Right lobe of liver (tissue), 4 donors: ENCODE measurements around the gene NFASC.

Experiments
- POLR2A ChIP-seq: fragments of 450-650 bp; IDR thresholded peaks from one replicate; pipeline ENCODE4 v1.6.1; 2017; ENCODE audit warnings: antibody characterized with exemption, mild to moderate bottlenecking
- TF ChIP-seq, protein P1 (sequence below), 4 donors: fragments of 200-600 bp in 3 of 4; fragments of 450-650 bp in 1 of 4; IDR thresholded peaks; one replicate each; pipeline versions ENCODE4 v1.5.1 to v1.8.0; 2016 to 2022; ENCODE audit warnings: antibody characterized with exemption in 4 of 4, mild to moderate bottlenecking in 2 of 4
- donor health status: DM: no; HTN: no; CAD: no.
- donor health status: DM: no; HTN: no; CAD: no.
- donor health status: DM: no; HTN: yes; CAD: no.

DNA sequence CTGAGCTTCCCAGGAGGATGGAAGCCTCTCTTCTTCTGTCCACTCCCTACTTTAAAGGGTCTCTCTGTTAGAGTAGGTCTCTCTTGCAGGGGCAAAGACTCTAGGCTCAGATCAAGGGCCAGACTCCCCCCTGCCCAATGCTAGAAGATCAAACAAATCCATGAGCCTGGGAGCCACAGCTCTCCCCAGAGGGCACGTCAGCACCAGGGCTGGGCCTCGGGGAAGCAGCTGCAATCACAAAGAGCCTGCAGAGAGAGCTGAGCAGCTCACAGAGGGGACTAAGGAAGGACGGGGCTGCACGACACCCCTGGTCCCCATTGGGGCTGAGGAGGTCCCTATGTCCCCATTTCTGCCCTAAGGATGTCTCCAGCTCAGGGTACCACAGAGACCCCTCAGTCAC lies 176.2 kb downstream of the NFASC start:
- TF ChIP-seq, protein P1, sequence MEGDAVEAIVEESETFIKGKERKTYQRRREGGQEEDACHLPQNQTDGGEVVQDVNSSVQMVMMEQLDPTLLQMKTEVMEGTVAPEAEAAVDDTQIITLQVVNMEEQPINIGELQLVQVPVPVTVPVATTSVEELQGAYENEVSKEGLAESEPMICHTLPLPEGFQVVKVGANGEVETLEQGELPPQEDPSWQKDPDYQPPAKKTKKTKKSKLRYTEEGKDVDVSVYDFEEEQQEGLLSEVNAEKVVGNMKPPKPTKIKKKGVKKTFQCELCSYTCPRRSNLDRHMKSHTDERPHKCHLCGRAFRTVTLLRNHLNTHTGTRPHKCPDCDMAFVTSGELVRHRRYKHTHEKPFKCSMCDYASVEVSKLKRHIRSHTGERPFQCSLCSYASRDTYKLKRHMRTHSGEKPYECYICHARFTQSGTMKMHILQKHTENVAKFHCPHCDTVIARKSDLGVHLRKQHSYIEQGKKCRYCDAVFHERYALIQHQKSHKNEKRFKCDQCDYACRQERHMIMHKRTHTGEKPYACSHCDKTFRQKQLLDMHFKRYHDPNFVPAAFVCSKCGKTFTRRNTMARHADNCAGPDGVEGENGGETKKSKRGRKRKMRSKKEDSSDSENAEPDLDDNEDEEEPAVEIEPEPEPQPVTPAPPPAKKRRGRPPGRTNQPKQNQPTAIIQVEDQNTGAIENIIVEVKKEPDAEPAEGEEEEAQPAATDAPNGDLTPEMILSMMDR (IDR thresholded peaks at IDR 0.05), result no peak
- no peak for TF ChIP-seq POLR2A
